ENCODE measurements around the gene MEIKIN.

Gene MEIKIN

GRCh38 chr5:131766689-131767088, 178.8 kb downstream of the MEIKIN start:
- DNase-seq (ENCODE audit: low read depth in 1 of 2, low spot score in 1 of 2) = no peak
- in situ Hi-C loops (cut with HindIII; ENCODE audit: low pct_unique_long_range_greater_than_20kb, low sequenced_read_pairs) = no loop called here
- TF ChIP-seq JUND (IDR thresholded peaks at IDR 0.05; ENCODE audit: low read depth) = no peak

GRCh38 chr5:131765261-131765660, 180.2 kb downstream of the MEIKIN start:
- DNase-seq (ENCODE audit: low read depth in 1 of 2, low spot score in 1 of 2) = no peak
- in situ Hi-C loops (cut with HindIII; ENCODE audit: low pct_unique_long_range_greater_than_20kb, low sequenced_read_pairs) = no loop called here
- no peak for TF ChIP-seq JUND (IDR thresholded peaks at IDR 0.05; ENCODE audit: low read depth)

- no peak for DNase-seq (ENCODE audit: low read depth in 1 of 2, low spot score in 1 of 2)
- in situ Hi-C loops (cut with HindIII; ENCODE audit: low pct_unique_long_range_greater_than_20kb, low sequenced_read_pairs) = no loop called here
- TF ChIP-seq JUND (IDR thresholded peaks at IDR 0.05; ENCODE audit: low read depth) = no peak
Observed at GRCh38 chr5:131763968-131764367, 181.5 kb downstream of the MEIKIN start.

- no peak for DNase-seq (ENCODE audit: low read depth in 1 of 2, low spot score in 1 of 2)
- TF ChIP-seq JUND (IDR thresholded peaks at IDR 0.05; ENCODE audit: low read depth) = no peak
- in situ Hi-C loops (cut with HindIII; ENCODE audit: low pct_unique_long_range_greater_than_20kb, low sequenced_read_pairs) = no loop called here
Observed at GRCh38 chr5:131760793-131761192, 184.7 kb downstream of the MEIKIN start.

- DNase-seq (ENCODE audit: low read depth in 1 of 2, low spot score in 1 of 2) = no peak
- in situ Hi-C loops (cut with HindIII; ENCODE audit: low pct_unique_long_range_greater_than_20kb, low sequenced_read_pairs) = no loop called here
- no peak for TF ChIP-seq JUND (IDR thresholded peaks at IDR 0.05; ENCODE audit: low read depth)
Observed at GRCh38 chr5:131759704-131760103, 185.8 kb downstream of the MEIKIN start.

- DNase-seq (ENCODE audit: low read depth in 1 of 2, low spot score in 1 of 2) = no peak
- in situ Hi-C loops (cut with HindIII; ENCODE audit: low pct_unique_long_range_greater_than_20kb, low sequenced_read_pairs) = no loop called here
- TF ChIP-seq JUND (IDR thresholded peaks at IDR 0.05; ENCODE audit: low read depth) = no peak
Observed at GRCh38 chr5:131758520-131758900, 187.0 kb downstream of the MEIKIN start.

GRCh38 chr5:131757830-131758519, 187.5 kb downstream of the MEIKIN start:
- TF ChIP-seq JUND (IDR thresholded peaks at IDR 0.05; ENCODE audit: low read depth) = no peak
- no peak for DNase-seq (ENCODE audit: low read depth in 1 of 2, low spot score in 1 of 2)
- in situ Hi-C loops (cut with HindIII; ENCODE audit: low pct_unique_long_range_greater_than_20kb, low sequenced_read_pairs) = no loop called here

Measured in T47D (cell line).